ENCODE data around the gene SYT6.

SYT6 gene, protein sequence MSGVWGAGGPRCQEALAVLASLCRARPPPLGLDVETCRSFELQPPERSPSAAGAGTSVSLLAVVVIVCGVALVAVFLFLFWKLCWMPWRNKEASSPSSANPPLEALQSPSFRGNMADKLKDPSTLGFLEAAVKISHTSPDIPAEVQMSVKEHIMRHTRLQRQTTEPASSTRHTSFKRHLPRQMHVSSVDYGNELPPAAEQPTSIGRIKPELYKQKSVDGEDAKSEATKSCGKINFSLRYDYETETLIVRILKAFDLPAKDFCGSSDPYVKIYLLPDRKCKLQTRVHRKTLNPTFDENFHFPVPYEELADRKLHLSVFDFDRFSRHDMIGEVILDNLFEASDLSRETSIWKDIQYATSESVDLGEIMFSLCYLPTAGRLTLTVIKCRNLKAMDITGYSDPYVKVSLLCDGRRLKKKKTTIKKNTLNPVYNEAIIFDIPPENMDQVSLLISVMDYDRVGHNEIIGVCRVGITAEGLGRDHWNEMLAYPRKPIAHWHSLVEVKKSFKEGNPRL

DNA sequence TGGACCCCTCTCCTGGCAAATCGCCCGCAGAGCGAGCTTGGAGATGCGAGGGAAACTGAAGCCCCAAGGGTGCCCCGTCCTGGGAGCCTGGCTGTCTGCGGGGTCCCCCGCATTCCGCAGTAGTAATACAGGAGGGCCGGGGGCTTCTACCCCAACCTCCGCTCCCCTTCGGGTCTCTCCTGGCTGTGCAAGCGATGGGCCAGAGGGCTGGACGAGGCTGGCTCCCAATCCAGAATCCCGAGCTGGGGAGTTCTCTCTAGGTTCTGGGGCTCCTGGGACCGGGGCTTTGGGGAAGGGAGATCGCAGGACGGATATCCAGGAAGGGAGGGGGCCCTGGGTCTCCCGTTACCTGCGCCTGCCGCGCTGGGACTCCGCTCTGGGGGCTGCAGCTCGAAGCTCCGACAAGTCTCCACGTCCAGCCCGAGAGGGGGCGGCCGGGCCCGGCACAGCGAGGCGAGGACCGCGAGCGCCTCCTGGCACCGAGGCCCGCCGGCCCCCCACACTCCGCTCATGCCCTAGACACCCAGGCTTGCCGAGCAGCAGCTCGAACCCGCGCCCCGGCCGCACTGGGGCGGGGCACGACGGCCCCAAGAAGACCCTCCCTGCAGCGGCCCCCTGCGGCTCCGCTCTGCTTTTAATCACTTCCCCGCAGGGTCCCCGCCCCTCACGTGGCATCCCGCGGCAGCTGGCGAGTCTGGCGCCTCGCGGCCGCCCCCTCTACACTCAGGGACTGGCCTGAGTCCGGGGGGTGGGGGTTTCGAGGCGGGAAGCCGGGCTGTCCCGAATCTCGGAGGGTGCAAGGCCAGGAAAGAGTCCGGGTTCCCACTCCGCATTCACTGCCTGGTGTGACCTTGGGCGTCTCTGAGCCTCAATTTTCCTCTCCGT, at the start of gene SYT6:
SYT6 (minus strand) TSS at position 609 of the 885 bp plus-strand sequence; CDS start at position 512, 97 bp downstream.
- DNase-seq (ENCODE audit: low read depth), result no peak

DNA sequence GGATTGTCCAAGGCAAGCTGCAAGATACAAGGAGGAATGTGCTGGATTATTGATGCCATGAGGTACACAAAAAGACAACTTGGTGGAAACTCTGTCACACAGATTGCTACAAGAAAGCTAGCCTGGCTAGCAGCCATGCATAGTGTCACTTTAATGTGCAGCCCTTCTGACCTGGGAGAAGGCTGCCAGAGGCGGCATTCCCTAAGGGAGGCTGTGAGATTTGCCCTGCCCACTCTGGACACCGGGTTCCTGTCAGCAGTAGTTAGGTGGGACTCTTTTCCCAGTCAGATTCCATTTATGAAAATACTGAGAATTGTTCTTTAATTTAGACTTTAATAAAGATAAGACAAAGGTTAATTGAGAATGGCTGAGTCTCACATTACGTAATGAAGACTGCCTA, 47.8 kb upstream of the SYT6 start:
- DNase-seq (ENCODE audit: low read depth), result no peak

DNA sequence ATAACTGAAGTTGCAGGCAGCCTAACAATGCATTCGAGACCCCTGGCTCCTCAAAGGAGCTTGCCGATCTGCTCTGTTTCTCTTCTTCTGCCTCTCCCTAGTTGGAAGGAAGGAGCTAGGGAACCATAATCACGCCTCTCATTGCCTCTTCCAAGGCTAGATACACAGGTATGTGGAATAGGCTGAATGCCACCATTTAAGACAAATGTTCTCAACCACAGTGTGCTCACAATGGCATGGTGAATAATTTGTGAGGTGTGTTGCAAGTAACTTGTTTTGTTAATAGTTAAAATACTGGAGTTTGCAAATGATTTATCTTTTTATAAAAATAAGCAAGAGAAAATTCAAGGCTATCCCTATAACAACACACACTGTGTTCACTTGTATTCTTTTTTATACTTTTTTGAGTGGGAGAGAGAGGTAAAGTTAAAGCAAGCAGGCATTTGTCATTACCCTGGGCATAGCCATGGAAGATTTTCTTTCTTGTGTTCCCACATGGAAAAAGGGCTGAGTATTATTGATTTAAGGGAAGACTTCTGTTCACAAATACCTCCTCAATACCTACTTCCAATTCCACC, 45.4 kb upstream of the SYT6 start:
- DNase-seq (ENCODE audit: low read depth), result no peak

DNA sequence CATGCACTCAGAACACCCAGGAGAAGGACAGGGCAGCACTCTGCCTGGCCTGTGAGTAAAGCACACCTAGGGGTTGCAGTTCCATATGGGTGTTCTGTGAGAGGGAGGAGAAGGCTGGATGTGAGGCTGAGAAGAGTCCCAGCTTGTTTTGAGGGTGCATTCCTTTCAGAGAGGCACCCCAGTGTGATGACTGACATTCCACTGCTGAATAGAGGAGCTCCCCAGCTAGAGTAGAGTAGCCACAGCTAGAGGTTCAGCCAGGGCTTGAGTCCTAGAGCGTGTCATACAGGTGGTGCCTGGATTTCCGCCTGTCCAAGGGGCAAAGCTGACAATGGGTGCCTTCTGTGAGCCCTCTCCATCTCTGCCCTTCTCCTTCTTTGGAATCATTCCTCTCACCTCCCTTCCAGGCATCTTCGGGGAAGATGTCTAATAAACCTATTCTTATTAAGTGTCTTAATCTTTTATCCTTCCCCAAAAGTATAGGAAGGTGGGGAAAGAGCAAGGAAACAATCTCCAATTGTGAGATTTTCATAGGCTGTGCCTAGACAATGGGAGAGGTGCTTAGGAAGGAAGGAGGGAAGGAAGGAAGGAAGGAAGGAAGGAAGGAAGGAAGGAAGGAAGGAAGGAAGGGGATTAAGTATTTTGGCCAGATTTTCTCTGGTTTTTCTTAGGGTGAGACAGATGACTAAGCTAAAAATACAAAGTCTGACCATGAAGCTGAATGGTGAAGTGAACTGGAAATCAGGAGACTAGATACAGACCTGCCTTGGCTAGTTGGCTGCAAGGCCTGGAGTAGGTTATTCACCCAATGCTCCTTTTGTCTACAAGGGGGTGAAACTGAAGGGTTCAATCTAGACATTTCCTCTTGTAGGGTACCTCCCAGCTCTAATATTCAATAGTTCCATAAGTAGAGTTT, 43.6 kb upstream of the SYT6 start:
- no peak for DNase-seq (ENCODE audit: low read depth)

DNA sequence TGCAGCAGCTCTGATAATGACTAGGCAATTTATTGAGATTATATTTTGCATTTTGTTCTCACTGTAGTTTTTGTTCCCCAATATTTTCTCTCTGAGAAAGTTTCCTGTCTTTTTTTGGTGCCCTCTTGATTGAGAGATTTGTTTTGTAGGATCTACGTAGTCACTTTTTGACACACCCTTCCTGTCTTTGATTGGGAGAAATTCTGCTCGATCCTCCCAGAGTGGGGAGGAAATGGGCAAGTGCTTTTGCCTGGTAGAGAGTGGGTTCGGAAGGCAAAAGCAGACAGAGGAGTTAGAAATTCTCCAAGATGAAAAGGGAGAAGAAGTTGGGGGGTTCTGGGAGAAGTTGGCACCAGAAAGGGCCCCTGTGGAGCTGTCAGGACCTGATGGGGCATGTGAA, 42.1 kb upstream of the SYT6 start:
- no peak for DNase-seq (ENCODE audit: low read depth)

DNA sequence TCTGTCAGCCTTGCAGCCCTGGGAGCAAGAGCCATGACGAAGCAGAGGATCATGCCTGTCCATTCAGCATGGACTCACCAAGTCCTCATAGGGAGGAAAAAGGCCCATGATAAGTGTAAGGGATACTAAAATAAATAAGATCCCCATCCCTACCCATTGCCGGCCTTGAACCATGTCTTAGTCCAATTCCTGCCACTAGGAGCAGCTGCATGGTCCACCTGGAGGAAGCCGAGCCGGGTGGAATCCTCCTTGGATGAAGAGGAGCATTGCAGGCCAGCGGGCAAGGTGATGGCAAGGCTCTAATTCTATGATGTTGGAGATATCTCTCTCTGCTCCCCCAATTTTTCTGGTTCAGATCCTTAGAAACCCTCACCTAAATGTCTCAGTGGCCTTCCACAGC, 38.7 kb upstream of the SYT6 start:
- no peak for DNase-seq (ENCODE audit: low read depth)

DNA sequence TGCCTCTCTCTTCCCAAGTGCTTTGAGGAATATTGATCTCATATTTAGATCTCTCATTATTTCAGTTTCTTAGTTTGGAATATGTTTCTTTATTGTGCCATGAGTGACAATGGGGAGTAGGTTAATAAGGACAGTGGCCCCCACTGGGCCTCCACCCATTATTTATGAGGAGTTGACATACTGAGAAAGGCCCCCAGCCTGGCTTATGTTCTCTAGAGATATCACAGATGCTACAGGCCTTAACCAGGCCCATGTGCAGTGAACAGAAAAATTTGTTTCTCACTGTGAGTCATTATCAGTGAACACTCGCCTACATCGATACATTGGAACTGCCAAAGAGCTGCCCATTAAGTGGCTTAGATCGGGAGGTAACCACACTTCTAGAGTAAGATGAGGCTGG, 35.7 kb upstream of the SYT6 start:
- DNase-seq (ENCODE audit: low read depth), result no peak

DNA sequence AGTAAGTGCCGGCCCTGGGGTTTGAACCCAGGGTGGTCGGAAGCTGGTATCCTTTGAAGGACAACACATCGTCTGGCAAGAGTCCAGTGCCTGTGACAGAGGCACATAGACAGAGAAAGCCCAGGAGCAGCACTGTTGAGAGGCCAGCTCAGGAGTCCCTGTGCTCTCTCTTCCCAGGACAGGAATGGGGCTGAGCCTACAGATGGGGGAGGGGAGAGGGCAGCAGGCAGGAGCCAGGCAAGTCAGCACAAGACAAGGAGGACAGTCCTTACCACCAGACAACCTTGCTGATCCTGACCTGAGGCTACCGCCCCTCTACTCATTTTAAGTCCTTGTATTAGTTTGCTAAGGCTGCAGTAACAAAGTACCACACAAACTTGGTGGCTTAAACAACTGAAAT, 27.7 kb upstream of the SYT6 start:
- DNase-seq (ENCODE audit: low read depth), result no peak

DNA sequence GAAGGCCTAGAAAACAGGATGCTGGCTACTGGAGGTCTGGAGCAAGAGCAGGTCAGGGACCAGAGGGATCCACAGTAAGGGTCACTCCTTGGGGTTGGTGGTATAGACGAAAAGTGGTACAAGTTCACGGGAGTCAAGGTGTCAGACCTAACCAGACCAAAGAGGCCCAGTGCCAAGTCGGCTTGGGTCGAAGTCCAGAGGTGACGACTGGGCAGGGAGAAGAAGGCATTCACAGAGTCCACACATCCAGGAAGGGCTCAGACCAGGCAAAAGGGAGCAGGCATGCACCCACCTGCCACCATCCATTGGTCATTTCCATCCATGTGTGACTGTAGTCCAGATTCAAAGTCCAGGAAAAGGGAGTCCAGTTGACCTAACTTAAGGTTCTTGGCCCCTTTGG, 27.1 kb upstream of the SYT6 start:
- no peak for DNase-seq (ENCODE audit: low read depth)

DNA sequence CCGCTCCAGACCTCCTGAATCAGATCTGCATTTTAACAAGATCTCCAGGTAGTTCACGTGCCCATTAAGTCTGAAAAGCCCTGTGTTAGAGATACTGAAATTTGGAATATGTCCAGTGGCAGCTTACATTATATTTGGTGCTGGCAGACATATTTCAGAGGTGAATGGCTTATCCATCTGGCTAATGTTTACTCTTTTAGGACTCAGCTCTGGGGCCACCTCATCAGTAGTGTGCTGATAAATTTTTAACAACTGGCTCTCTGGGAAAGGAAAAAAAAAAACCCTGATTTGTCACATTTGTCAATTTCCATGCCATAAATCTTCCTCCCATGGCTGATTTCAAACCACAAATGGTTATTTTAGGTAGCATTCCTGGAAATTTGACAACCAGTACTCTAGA, 25.3 kb upstream of the SYT6 start:
- no peak for DNase-seq (ENCODE audit: low read depth)

DNA sequence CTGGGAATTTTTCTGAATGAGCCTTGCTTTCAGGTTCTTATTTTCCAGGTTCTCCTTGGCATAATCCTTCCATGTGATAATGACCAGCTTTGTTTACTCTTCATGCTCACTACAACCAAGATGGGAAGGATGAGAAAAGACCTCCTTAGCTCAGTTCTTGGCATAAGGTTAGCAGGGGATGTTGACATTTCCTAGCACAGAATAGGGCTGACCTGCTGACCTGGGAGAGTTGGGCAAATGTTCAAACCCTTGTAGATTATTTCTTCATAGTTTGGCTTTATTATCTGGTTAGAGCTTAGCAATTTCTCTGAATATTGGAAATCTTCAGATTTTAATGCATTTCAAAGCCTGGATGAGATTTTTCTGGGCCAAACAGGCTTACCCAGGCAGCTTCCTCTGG, 23.6 kb upstream of the SYT6 start:
- no peak for DNase-seq (ENCODE audit: low read depth)

DNA sequence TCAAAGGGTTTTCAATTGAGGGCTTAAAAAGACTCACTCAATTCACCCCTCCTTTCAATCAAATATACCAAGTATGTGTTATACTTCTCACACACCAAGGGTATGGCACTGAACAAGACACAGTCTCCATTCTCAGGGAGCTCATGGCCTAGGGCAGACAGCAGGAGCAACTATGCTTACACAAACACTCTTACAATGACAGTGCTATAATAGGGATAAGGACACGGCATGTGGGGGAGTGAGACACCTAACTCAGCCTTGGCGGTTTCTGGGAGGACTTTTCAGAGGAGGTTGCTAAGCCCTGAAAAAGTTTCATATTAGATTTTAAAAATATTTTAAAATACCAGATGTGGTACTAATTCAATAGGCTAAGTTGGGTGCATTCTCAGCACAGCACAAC, 22.7 kb upstream of the SYT6 start:
- DNase-seq (ENCODE audit: low read depth), result no peak

DNA sequence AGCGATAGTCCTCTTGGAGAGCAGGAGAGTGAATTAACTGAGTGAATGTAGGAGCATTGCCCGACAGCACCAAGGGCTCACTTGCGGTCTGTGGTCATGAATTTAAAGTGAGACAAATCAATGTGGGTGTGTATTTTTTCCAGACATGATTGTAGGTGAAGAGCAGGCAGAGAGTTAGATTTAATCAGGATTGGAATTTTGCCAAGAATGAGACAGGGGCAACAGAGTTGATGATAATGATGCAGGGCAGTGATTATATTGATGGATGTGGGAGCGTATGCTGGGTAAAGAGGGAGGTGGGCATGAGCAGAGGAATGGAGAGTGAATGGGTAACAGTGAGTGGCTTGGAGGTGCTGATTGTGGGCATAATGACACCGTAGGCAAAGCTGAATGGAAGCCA, 20.0 kb upstream of the SYT6 start:
- DNase-seq (ENCODE audit: low read depth), result no peak

DNA sequence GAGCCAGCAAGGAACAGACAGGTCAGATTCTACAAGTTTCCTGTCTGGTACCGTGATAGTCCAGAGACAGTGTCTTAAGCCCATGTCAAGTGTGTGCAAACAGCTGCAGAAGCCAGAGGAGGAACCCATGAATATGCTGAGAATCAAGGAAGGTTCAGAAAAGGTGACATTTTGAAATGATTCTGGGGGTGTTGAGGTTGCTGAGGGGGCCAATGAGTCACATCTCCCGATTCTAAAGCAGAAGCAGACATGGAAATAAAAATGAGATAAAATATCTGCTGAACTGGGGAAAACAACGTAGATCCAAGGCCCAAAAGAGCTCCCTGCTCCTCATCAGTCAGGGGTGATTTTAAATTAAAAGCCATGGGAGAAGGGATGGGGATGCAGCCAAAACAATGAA, 15.8 kb upstream of the SYT6 start:
- no peak for DNase-seq (ENCODE audit: low read depth)

DNA sequence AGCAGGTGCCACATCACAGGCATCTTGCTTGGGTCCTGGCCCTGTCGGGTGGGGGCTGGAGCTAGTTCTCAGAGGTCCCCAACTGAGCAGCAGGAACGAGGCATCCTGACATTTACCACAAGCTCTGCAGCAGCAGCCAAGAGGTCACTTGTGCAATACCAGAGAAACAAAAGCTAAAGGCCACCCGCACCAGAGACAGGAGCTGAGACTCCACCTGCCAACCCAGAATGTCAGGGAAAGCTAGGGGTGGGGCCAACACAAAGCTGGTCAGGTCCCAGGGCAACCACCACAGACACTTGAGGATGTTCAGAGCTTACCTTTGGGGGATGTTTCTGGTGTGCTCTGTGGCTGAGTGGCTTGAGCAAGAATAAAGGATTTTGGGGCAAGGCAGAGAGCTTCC, 13.6 kb upstream of the SYT6 start:
- no peak for DNase-seq (ENCODE audit: low read depth)

DNA sequence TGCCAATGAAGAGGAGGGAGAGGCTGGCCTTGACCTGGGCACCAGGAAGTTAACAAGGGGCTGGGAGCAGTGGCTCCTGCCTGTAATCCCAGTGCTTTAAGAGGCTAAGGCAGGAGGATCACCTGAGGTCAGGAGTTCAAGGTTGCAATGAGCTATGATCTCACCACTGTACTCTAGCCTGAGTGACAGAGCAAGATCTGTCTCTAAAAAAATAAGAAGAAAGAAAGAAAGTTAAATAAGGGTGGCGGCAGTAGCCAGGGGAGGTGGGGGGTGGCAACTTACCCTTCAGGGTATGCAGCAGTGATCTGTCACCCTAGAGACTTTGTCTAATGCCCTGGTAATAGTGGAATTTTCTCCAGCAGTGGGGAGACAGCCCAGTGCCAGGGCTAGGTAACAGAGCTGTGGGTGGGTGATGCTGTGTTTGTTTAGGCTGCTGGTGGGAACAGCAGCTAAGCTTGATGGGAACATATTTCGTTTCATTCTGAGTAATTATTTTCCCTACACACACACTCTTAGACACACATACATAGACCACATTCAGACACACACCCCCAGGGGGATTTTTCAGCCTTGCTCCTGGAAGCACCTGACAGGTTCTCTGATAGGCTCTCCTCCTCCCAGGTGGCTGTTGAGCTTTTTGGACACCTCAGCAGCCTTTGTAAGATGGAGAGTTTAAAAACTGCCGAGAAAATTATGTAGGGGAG, 11.3 kb upstream of the SYT6 start:
- no peak for DNase-seq (ENCODE audit: low read depth)

DNA sequence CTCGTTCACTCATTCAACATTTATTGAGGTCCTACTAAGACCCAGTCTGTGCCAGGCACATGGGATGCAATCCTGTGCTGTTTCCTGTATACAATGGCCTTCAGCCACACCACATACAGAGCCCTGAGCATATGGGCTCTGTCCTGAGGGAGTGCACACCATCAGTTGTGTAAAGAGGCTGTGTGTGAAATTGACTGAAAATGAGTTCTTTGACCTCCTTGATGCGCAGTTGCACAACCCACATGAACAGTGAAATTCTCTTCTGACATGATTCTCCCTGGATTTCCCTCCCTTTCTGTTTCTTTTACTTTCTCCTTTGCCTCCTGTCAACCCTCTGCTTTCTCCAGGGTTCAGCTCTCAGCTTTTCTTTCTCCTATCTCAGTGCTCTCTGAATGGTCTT, 6.3 kb upstream of the SYT6 start:
- no peak for DNase-seq (ENCODE audit: low read depth)

DNA sequence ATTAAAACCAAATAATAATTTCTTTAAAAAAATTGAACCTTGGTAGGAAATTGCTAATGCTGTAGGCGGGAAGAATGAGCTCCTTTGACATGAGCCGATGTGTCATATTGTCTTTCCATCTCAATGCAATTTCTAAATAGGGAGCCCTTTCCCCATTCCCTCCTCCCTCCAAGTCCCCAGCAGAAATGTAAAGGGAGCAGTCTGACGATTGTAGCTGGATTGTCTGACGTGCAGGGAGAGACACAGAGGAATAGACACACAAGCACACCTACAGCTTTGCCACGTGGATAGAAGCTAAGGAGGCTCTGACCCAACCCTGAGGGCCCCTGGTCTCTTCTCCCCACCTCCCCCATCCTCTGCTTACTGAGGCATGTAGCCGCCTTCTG, 3.6 kb upstream of the SYT6 start:
- DNase-seq (ENCODE audit: low read depth), result no peak

DNA sequence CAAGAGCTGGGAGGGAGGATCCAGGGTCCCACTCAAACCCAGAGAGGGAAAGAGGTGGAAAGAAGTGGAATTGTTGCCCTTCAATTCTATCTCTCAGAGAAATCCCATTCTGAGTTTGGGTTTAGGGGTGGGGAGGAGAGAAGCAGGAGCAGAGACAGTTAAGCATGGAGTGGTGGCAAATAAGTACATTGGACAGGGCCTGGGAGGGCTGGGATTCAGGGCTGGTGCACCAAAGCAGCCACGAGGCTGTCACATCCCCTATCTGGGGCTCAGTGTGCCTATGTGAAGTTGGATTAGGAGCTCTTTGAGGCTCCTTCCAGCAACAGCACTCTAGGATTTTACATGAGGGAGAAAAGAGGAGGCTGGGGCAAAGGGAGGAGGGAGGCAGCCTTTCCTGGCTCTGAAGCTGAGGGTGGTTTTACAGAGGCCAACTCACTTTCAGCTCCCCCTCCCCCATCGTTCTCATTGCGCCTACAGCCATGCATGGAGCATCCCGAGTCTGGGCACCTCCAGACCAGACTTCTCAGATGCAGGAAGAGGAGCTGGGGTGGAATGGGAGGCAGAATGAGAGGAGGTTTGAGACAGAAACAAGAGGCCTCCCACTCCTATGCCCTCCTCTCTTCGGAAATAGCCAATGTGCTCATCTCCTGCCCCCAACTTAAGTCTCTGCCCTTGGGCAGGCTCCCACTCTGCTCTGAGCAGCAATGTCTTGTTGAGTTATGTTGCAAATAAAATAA, 3.0 kb upstream of the SYT6 start:
- DNase-seq (ENCODE audit: low read depth), result no peak

DNA sequence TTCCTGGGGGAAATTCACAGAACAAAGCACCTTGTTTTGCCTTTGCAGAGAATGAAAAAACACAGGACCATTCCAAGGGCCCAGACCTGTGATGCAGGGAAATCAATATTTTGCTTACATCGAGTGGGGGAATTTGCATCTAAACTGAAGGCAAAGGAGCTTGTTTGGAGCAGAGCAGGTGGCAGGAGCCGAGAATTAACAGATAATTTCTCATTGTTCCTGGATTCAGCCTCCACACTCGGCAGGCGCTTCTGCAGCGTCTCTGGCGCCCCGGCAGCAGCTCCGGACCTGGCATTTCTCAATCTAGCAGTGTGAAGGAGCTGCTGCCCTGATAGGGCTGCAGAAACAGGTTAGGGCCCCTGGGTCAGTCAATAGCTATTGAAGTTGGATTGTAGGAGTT, 2.0 kb upstream of the SYT6 start:
- DNase-seq (ENCODE audit: low read depth), result no peak

DNA sequence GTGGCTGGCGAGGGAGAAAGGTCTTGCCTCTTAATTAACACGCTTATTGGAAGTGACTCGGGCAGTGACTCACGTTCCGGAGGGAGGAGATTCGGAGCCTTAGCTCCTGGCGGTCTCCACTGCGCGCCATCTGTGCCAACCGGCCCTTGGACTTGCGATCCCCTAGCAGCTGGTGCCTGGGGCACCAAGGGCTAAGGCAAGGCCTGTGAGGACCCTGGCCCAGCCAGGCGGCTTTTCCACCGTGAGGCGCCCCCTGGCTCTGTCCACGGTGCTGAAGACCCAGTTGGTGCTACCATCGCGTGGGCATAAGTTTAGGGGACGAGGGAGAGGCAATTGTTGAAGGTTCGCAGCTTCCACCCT, 1.3 kb upstream of the SYT6 start:
- DNase-seq (ENCODE audit: low read depth), result no peak

Data from activated T-cell treated with anti-CD3 and anti-CD28 coated beads for 48 hours (primary cell).